Eye (tissue), 1 donor: ENCODE results near the gene KCNB1.

Source experiments
- DNase-seq: peaks from one replicate; pipeline ENCODE4 v3.0.0-alpha.2; 2015

The KCNB1 gene

DNA sequence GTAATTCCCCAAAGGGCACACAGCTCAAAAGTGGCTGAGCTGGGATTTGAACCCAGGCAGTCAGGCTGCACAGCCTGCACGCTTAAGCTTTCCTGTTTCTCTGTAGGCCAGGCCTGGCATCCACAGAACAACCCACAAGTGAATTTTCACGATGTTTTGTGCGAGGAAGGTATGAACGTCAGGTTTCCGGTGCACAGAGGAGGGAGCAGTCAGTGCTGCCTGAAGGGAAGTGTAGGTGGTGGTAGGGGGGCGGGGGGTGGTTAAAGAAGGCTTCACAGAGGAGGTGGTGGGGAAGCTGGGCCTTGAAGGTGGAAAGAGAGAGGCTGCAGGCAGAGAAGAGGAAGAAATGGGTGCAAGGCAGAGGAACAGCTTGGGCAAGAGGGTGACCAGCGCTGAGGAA, 14.1 kb downstream of the KCNB1 start:
- DNase-seq: no peak

DNA sequence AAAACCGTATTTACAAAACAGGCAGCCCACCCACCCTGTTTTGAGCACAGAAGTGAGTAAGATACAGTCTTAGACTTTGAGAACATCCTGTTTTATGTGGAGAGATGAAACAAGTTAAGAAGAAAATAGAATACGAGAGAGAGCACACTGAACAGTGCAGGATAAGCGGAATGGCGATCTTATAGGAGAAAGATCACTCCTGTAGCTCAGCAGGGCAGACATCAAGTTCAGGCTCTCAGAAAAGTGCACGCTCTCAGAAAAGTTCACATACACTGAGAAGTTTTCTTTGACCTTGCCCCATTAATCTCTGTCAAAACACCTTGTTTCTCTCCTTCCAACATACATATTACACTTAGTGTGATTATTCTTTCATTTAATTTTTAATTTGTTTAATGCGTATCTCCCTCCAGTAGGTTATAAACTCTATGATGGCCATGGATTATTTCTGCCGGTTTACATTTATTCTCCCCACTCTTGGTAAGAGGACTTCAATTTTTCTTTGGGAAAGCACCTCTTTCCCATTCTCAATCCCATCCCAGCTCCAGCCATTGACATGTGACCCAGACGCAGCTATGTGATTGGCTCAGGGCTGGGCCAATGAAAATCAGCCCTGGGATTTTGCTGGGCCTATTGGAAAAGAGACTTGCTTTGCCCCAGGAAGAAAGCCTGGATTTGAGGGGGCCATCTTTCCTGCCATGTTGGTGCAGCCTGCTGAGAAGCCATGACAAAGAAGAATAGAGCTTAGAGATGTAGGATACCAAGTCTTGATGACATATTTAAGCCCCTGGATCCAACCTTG, 16.2 kb downstream of the KCNB1 start:
- no peak for DNase-seq

GRCh38 chr20:49464556-49464955, 17.9 kb downstream of the KCNB1 start:
- no peak for DNase-seq

GRCh38 chr20:49462626-49463025, 19.8 kb downstream of the KCNB1 start:
- DNase-seq: no peak

DNA sequence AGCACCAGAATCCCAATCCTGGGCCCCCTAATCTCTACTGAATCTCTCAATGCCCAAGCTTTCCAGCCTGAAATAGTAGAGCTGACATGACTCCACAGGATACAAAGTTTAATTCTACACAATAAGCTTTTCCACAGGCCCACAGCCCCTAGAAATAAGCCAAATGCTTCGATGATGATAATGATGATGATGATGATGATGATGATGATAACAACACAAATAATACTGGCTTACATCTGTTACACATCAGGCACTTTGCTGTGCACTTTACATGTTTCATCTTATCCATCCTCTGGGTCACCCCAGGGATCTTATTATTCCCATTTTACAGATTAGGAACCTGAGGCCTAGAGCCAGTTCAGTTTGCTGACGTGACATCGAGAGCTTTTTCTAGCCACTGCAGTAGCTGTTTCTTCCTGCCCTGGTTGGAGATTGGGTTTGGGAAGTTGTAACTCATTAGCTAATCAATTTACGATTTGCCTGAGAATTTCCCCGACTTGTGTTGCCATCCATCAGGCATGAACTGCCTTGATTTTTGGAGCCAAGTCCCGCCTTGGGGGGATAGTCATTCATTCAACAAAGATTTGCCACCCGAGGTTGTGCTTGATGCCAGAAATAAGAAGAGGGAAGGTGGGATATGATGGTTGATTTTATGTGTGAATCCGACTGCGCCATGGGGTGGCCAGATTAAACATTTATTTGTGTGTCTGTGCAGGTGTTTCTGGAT, 20.4 kb downstream of the KCNB1 start:
- DNase-seq: no peak

GRCh38 chr20:49460916-49461315, 21.6 kb downstream of the KCNB1 start:
- no peak for DNase-seq

DNA sequence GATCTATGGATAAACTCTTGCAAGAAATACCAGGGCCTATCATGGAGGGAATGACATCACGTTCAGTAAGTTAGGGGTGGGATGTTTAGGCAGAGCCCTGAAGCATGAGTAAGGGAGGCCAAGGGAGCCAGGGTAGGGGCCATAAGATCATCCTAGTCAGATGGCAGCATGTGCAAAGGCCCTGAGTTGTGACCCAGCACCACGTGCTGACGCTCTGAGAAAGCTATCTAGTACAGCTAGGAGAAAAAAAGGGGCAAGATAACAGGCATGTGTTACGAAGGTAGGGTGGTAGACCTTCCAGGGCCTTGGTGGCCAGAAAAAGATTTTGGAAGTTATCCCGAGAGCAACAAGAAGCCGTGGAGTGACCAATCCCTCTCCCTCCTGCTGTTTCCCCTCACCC, 22.3 kb downstream of the KCNB1 start:
- no peak for DNase-seq

DNA sequence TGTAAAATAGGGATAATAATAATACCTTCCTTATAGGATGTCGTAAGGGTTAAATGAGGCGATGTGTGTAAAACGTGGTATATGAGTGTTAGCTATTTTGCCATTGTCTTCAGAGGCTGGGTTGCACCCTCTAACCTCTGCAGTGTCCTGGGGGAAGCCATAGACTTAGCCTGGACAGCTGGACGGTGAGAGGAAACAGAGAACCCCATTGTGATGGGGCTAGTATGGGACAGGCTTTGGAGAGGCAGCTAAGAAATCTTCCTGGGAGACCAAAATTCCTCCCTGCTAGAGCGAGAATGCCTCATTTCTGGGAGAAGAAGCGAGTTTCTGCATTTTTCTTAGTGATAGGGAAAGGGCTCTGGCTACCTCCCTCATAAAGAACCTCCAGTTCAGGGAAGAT, 22.8 kb downstream of the KCNB1 start:
- DNase-seq: no peak

- DNase-seq: no peak
These were observed 25.0 kb downstream of the KCNB1 start for GRCh38 chr20:49457444-49457843.

GRCh38 chr20:49456646-49457045, 25.8 kb downstream of the KCNB1 start:
- no peak for DNase-seq

GRCh38 chr20:49455691-49456090, 26.8 kb downstream of the KCNB1 start:
- DNase-seq: no peak

DNA sequence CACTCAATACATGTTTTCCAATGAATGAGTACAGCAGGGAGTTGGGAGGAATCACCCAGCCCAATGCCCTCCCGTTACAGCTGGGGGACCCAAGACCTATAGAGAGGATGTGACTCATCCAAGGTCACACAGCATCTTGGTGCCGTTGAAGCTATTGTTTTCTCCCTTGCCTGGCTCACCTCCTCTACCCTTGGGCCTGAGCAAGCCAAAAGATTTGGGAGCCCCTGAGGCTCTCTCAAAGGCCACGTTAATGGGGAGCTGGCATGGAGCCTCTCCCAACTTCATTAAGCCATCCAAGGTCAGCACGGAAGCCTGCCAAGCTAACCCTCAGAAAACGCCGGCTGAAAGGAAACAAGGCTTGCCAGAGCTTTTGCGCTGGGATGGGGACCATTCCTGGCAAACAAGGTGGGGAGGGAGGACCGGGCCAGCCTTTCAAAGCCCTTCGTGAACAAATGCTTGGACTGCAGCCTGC, 30.4 kb downstream of the KCNB1 start:
- no peak for DNase-seq

DNA sequence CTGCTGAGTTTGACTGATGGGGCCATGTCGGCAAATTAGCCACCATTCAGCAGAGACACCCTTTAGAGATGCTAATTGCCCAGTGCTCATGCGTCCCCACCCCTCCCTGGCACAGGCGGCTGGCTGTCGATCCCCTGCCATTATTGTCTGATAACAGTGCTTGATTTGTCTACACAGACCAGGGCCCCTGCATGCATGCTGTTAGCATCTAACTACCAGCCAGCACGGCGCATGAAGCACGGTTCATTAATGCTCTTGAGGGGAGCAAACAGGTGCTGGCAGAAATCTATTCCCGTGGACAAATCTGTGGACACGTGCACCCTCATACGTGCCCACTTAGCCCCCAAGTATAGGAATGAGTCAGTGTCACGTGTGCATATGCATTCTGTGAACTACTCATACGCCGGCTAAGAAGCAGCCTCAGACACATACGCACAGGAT, 32.2 kb downstream of the KCNB1 start:
- DNase-seq: peak; percentile 48

GRCh38 chr20:49448917-49449316, 33.6 kb downstream of the KCNB1 start:
- no peak for DNase-seq

- peak; percentile 64 for DNase-seq
These were observed 34.3 kb downstream of the KCNB1 start for GRCh38 chr20:49447946-49448809.

GRCh38 chr20:49447364-49447763, 35.1 kb downstream of the KCNB1 start:
- DNase-seq: no peak

- DNase-seq: peak; percentile 78
These were observed 35.7 kb downstream of the KCNB1 start for GRCh38 chr20:49446808-49447207.

DNA sequence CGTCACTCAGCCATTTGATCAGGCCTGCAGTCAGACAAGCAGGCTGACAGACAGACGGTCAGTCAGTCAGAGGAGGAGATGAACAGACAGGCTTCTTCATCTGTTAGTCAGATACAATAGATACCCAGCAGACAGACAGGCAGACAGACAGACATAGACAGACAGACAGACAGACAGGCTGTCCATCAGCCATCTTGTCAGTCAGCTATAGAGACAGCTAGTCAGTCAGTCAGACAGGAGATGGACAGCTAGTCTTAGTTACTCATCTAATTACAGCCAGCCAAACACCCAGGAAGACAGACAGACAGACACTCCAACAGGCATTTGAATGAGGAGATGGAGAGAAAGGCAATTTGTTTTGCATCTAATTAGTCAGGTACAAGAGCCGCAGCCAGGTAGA, 36.4 kb downstream of the KCNB1 start:
- DNase-seq: no peak

DNA sequence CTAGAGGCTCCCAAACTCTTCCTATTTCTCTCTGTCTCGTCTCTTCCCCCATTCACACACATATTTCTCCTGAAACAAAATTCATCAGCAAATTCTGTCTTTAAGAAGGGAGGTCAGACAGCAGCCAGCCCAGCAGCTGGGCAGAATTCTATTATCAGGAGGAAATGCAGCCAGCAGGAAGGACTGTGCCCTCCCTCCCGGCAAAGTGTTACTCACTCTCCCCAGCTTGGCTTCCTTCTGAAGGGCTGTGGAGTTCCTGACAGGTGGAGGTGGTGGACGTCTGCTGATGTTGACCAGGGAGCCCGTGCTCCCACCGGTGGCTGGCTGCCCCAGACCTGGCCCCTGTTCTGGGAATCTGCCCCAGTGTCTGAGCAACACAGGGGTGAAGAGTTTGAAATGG, 37.3 kb downstream of the KCNB1 start:
- no peak for DNase-seq

DNA sequence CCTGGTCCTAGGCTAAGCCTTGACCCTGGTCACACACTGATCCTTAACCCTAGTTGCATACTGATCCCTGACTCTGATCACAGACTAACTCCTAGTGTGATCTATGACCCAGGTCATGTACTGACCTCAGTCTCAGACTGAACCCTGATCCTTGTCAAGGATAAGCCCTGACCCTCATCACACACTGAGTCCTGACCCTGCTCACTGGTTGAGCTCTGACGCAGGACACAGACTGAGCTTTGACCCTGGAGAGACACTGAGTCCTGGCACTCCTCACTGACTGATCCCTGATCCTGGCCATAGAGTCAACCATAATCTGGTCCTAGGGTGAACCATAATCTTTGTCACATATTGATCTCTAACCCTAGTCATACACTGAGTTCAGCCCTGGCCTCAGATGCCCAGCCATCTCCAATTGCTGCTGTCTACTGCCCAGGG, 37.9 kb downstream of the KCNB1 start:
- DNase-seq: no peak

- no peak for DNase-seq
These were observed 45.4 kb downstream of the KCNB1 start for GRCh38 chr20:49437057-49437456.

GRCh38 chr20:49435639-49436038, 46.8 kb downstream of the KCNB1 start:
- no peak for DNase-seq

- DNase-seq: no peak
These were observed 49.1 kb downstream of the KCNB1 start for GRCh38 chr20:49433333-49433732.
